GOT3 (cell line): ENCODE measurements around the gene ACTL7B.
"Not testable (repeated sequence)": the region's sequence is repeated elsewhere in the genome, so short reads cannot be mapped to it uniquely, and the experiment has no call there.

Experiments
- DNase-seq: peaks from one replicate; lab custom pipeline; 2025; ENCODE audit warnings: mixed read lengths; lab: John Stamatoyannopoulos, UW

The ACTL7B gene

GRCh38 chr9:108855888-108856287 is at the start of gene ACTL7B:
Gene ACTL7B (minus strand): TSS chr9:108855986. CDS start chr9:108855930, 56 bp downstream.
- no peak for DNase-seq

GRCh38 chr9:108905494-108905893 is 49.7 kb upstream of the ACTL7B start:
- DNase-seq: no peak

- no peak for DNase-seq
These were observed 48.4 kb upstream of the ACTL7B start for GRCh38 chr9:108904161-108904560.

GRCh38 chr9:108903420-108904103 is 47.8 kb upstream of the ACTL7B start:
- DNase-seq: no peak

- no peak for DNase-seq
These were observed 44.4 kb upstream of the ACTL7B start for GRCh38 chr9:108900176-108900575.

- DNase-seq: not testable (repeated sequence)
These were observed 43.4 kb upstream of the ACTL7B start for GRCh38 chr9:108899023-108899695.

- DNase-seq: no peak
These were observed 41.7 kb upstream of the ACTL7B start for GRCh38 chr9:108897324-108898096.

- no peak for DNase-seq
These were observed 38.6 kb upstream of the ACTL7B start for GRCh38 chr9:108894225-108894997.

- no peak for DNase-seq
These were observed 33.9 kb upstream of the ACTL7B start for GRCh38 chr9:108889649-108890067.

- not testable (repeated sequence) for DNase-seq
These were observed 30.9 kb upstream of the ACTL7B start for GRCh38 chr9:108886594-108887271.

- no peak for DNase-seq
These were observed 30.0 kb upstream of the ACTL7B start for GRCh38 chr9:108885643-108886348.

- no peak for DNase-seq
These were observed 28.9 kb upstream of the ACTL7B start for GRCh38 chr9:108884701-108885100.

GRCh38 chr9:108883085-108883484 is 27.3 kb upstream of the ACTL7B start:
- DNase-seq: no peak

- DNase-seq: no peak
These were observed 26.5 kb upstream of the ACTL7B start for GRCh38 chr9:108882052-108882888.

- DNase-seq: no peak
These were observed 25.0 kb upstream of the ACTL7B start for GRCh38 chr9:108880738-108881316.

GRCh38 chr9:108877524-108877923 is 21.7 kb upstream of the ACTL7B start:
- DNase-seq: no peak

- DNase-seq: no peak
These were observed 20.6 kb upstream of the ACTL7B start for GRCh38 chr9:108876425-108876824.

- DNase-seq: no peak
These were observed 18.4 kb upstream of the ACTL7B start for GRCh38 chr9:108874058-108874788.
